ENCODE data around the gene PYGO1. TPM values are rescaled to one million over a fixed set of nuclear protein-coding genes. Genes with fewer than 3 reads are reported as not detected.
"Not testable (repeated sequence)": the region's sequence is repeated elsewhere in the genome, so short reads cannot be mapped to it uniquely, and the experiment has no call there.

PYGO1 gene
- total and polyA plus RNA-seq, 11 donors, result 1.1 to 8.2 (median 4.7) TPM

DNA sequence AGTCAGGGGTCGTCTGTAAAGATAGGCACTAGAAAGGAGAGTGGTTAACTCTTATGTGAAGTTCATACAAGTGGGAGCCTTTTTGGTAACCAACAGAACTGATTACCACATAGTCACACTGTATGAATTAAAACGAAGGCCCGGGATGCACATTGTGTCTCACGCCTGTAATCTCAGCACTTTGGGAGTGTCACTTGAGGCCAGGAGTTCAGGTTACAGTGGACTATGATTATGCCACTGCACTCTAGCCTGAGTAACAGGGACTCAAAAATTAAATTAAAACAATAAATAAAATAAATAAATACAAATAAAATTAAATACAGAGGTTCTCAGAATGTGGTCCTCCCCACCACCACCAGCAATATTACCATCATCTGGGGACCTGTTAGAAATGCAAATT is 80.6 kb downstream of the PYGO1 start:
- Histone ChIP-seq H3K4me3 (no peak overlapping the region), H3K27ac (no peak overlapping the region), H3K27me3 (no peaks in the 10 kb centered on the region), H3K36me3 (no peaks in the 10 kb centered on the region), H3K9me3 (peaks cover 0 to 6% (median 0%) of the 10 kb centered on the region in 12 donors), H3K4me1 (no peaks in the 10 kb centered on the region)
- TF ChIP-seq, protein P1, sequence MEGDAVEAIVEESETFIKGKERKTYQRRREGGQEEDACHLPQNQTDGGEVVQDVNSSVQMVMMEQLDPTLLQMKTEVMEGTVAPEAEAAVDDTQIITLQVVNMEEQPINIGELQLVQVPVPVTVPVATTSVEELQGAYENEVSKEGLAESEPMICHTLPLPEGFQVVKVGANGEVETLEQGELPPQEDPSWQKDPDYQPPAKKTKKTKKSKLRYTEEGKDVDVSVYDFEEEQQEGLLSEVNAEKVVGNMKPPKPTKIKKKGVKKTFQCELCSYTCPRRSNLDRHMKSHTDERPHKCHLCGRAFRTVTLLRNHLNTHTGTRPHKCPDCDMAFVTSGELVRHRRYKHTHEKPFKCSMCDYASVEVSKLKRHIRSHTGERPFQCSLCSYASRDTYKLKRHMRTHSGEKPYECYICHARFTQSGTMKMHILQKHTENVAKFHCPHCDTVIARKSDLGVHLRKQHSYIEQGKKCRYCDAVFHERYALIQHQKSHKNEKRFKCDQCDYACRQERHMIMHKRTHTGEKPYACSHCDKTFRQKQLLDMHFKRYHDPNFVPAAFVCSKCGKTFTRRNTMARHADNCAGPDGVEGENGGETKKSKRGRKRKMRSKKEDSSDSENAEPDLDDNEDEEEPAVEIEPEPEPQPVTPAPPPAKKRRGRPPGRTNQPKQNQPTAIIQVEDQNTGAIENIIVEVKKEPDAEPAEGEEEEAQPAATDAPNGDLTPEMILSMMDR (IDR thresholded peaks at IDR 0.05), result no peak
- intact Hi-C loops (cut with DNase I), result no loop called here
- ATAC-seq (no peak), DNase-seq (no peak)
- 55 to 63% (median 57%) methylated on average over 4 of the region's 4 CpGs for WGBS, 4 donors

GRCh38 chr15:55505407-55505806 is 82.7 kb downstream of the PYGO1 start:
- H3K27me3 ChIP-seq; ATAC-seq; intact Hi-C loops (cut with DNase I); H3K27ac ChIP-seq; H3K9me3 ChIP-seq; DNase-seq; H3K4me3 ChIP-seq; H3K36me3 ChIP-seq; H3K4me1 ChIP-seq: not testable (repeated sequence)
- 84 to 85% (median 84%) methylated on average over 5 of the region's 5 CpGs for WGBS, 4 donors

DNA sequence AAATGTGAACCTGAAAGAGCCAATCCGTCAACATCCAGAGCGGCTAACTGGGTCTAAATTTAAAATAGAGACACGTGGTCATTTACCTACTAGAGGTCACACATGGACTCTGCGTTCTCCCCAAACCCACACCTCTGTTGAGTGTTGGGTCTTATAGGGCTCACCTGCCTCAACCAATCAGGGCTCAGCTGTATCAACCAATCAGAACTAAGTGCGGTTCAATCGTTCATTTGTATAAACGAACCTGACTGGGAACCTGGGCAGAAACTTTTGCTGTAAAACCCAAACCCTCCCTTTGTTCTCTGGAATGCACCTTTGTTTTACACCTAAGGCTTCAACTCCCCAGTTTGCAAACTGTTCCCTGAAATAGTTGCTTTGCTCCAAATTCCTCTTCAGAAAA is 89.0 kb downstream of the PYGO1 start:
- 75 to 88% (median 80%) methylated on average over 7 of the region's 7 CpGs for WGBS, 4 donors
- intact Hi-C loops (cut with DNase I), result no loop called here

DNA sequence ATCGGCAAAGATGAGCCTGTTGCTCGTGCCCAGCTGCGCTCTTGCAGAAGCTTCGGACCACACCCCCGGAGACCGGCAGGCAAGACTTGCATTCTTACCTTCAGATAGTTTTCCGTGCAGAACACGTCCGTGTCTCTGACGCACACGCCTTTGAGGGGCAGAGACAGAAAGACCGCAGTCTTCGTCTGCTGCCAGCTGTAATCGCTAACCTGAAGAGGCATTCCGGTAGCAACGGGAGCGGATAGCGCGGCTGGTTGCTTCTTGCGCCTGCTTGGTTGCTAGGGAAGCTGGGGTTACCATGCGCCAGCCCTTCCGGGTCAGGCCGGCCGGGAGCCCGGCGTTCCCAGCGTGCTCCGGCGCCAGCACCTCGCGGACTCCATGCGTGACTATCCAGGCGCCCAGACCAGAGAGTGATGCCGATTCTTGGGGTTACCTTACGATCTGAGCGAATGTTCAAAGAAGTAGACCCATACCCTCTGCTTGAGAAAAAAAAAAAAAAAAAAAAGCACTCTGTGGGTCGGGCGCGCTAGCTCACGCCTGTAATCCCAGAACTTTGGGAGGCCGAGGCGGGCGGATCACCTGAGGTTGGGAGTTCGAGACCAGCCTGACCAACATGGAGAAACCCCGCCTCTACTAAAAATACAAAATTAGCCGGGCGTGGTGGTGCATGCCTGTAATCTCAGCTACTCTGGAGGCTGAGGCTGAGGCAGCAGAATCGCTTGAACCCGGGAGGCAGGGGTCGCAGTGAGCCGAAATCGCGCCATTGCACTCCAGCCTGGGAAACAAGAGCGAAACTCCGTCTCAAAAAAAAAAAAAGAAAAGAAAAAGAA is 89.8 kb downstream of the PYGO1 start:
- intact Hi-C loops (cut with DNase I); H3K27me3 ChIP-seq; H3K36me3 ChIP-seq; H3K9me3 ChIP-seq: not testable (repeated sequence)
- ATAC-seq (peak; percentile 99 to 100 (median 100)), DNase-seq (peak; percentile 85 to 91 (median 91))
- WGBS, 4 donors, result 9 to 17% (median 11%) methylated on average over 46 to 55 of the region's 55 CpGs
- peak overlapping the region in 3 of 12 donors; percentile 18 to 49 (median 48) for H3K27ac ChIP-seq
- peaks cover 0 to 13% (median 4%) of the 10 kb centered on the region in 12 donors for H3K4me1 ChIP-seq
- peak overlapping the region; percentile 44 to 87 (median 62) for H3K4me3 ChIP-seq

More for the DNA sequence above, 89.0 kb downstream of the PYGO1 start:
- Histone ChIP-seq H3K9me3 (peaks cover 0 to 2% (median 0%) of the 10 kb centered on the region in 12 donors), H3K4me1 (peaks cover 0 to 13% (median 4%) of the 10 kb centered on the region in 12 donors), H3K36me3 (no peaks in the 10 kb centered on the region), H3K27me3 (no peaks in the 10 kb centered on the region), H3K4me3 (no peak overlapping the region), H3K27ac (no peak overlapping the region)
- TF ChIP-seq POLR2A (IDR thresholded peaks at IDR 0.05), result no peak
- TF ChIP-seq, protein P1 (IDR thresholded peaks at IDR 0.05), result no peak
- DNase-seq, result no peak
- no peak for ATAC-seq

DNA sequence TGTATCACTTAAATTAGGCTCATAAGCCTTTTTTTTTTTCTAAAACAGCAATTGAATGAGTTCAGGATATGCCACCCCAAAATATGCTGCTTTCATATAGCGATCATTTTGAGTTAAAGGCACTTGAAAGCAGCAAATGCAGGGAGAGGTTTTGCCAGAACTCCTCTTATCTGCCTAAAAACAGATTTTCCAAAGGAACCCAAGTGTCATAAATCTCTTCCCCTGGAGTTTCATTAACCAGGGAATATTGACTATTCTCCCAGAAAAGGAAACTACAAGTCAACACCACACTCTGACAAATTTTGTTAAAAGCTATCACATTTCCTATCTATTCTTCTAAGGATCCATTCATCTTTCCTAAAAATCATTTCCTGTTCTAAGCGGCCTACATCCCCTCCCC is 91.4 kb downstream of the PYGO1 start:
- Histone ChIP-seq H3K4me1 (peaks cover 0 to 13% (median 4%) of the 10 kb centered on the region in 12 donors), H3K27me3 (no peaks in the 10 kb centered on the region), H3K27ac (no peak overlapping the region), H3K4me3 (no peak overlapping the region), H3K9me3 (no peaks in the 10 kb centered on the region), H3K36me3 (no peaks in the 10 kb centered on the region)
- ATAC-seq, result no peak
- intact Hi-C loops (cut with DNase I), result no loop called here
- no peak for DNase-seq
- 65 to 77% (median 72%) methylated on average over 2 of the region's 2 CpGs for WGBS, 4 donors
- no peak for TF ChIP-seq POLR2A (IDR thresholded peaks at IDR 0.05)
- TF ChIP-seq, protein P1 (IDR thresholded peaks at IDR 0.05), result no peak

All from heart left ventricle (tissue), 16 donors.